Subcutaneous abdominal adipose tissue (tissue), 5 donors: ENCODE results near the gene HM13.
A peak's percentile ranks its signal among the peaks of the same experiment; 100 is the strongest.

ENCODE experiments used
- H3K27ac ChIP-seq: one replicate; pipeline ENCODE4 v1.7.0; 2013; ENCODE audit warnings: low read depth, mild to moderate bottlenecking, inconsistent platforms, low read length, moderate library complexity
- H3K27me3 ChIP-seq, 5 donors: one replicate each; pipeline ENCODE4 v1.7.0; 2013; ENCODE audit warnings: low read length in 5 of 5, inconsistent platforms in 1 of 5; ENCODE audit not compliant: control insufficient read depth in 5 of 5, insufficient read depth in 4 of 5
- H3K36me3 ChIP-seq, 5 donors: one replicate each; pipeline ENCODE4 v1.7.0; 2013; ENCODE audit warnings: low read length in 5 of 5; ENCODE audit not compliant: control insufficient read depth in 5 of 5, insufficient read depth in 5 of 5
- H3K4me1 ChIP-seq, 5 donors: one replicate each; pipeline ENCODE4 v1.7.0; 2013; ENCODE audit warnings: low read length in 5 of 5, mild to moderate bottlenecking in 3 of 5, moderate library complexity in 1 of 5; ENCODE audit not compliant: control insufficient read depth in 5 of 5, insufficient read depth in 5 of 5
- H3K4me3 ChIP-seq, 5 donors: one replicate each; pipeline ENCODE4 v1.7.0; 2013; ENCODE audit warnings: low read length in 5 of 5, low read depth in 1 of 5
- H3K9ac ChIP-seq, 5 donors: one replicate each; pipeline ENCODE4 v1.7.0; 2013; ENCODE audit warnings: low read length in 5 of 5, mild to moderate bottlenecking in 4 of 5, moderate library complexity in 3 of 5
- H3K9me3 ChIP-seq, 5 donors: one replicate each; pipeline ENCODE4 v1.7.0; 2013; ENCODE audit warnings: low read length in 5 of 5; ENCODE audit not compliant: control insufficient read depth in 5 of 5
- donor health status: healthy.
- donor health status: healthy.
- donor health status: healthy.
- donor health status: healthy.
- donor health status: healthy.

Gene HM13

DNA sequence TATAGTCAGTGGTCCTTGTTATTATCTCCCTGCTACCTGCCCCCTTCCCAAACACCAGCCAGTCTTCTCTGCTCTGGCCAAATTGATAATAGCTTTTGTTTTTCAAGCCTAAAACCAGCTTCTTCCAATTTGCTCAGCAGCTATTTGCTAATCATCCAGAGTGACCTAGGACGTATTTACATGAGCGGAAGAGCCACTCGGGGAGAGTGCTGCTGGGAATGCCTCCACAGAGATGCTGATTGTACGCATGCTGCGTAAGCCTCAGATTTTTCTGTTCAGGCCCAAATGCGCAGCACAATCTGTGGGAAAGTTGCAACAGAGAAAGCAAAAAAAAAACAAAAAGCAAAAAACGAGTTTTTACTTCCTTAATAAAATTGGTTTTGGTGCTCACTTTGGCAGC is 66.5 kb downstream of the HM13 start:
- no peaks in the 10 kb centered on the region for H3K4me1 ChIP-seq

GRCh38 chr20:31581391-31581790 is 67.1 kb downstream of the HM13 start:
- Histone ChIP-seq H3K27me3 (no peaks in the 10 kb centered on the region), H3K27ac (no peak overlapping the region), H3K9ac (no peak overlapping the region), H3K4me3 (no peak overlapping the region), H3K4me1 (no peaks in the 10 kb centered on the region), H3K36me3 (no peaks in the 10 kb centered on the region), H3K9me3 (no peaks in the 10 kb centered on the region)

More for the DNA sequence above, 66.5 kb downstream of the HM13 start:
- Histone ChIP-seq H3K27ac (no peak overlapping the region), H3K27me3 (no peaks in the 10 kb centered on the region), H3K9me3 (no peaks in the 10 kb centered on the region), H3K4me3 (no peak overlapping the region), H3K9ac (no peak overlapping the region), H3K36me3 (no peaks in the 10 kb centered on the region)

- no peaks in the 10 kb centered on the region for H3K9me3 ChIP-seq
- peak overlapping the region; percentile 38 to 68 (median 56) for H3K9ac ChIP-seq
- peak overlapping the region; percentile 83 for H3K27ac ChIP-seq
- H3K4me3 ChIP-seq = peak overlapping the region; percentile 61 to 71 (median 69)
- no peaks in the 10 kb centered on the region for H3K27me3 ChIP-seq
- no peaks in the 10 kb centered on the region for H3K36me3 ChIP-seq
- peaks cover 5 to 17% (median 11%) of the 10 kb centered on the region in 5 donors for H3K4me1 ChIP-seq
These were observed 73.5 kb downstream of the HM13 start for GRCh38 chr20:31587545-31588389.

- Histone ChIP-seq H3K27ac (no peak overlapping the region), H3K4me3 (no peak overlapping the region), H3K27me3 (no peaks in the 10 kb centered on the region), H3K36me3 (no peaks in the 10 kb centered on the region), H3K9ac (no peak overlapping the region), H3K9me3 (no peaks in the 10 kb centered on the region), H3K4me1 (peaks cover 5 to 43% (median 26%) of the 10 kb centered on the region in 5 donors)
These were observed 76.5 kb downstream of the HM13 start for GRCh38 chr20:31590717-31591225.

GRCh38 chr20:31593221-31594001 is 79.2 kb downstream of the HM13 start:
- Histone ChIP-seq H3K36me3 (no peaks in the 10 kb centered on the region), H3K4me3 (no peak overlapping the region), H3K9ac (no peak overlapping the region), H3K27me3 (no peaks in the 10 kb centered on the region), H3K27ac (no peak overlapping the region), H3K9me3 (no peaks in the 10 kb centered on the region), H3K4me1 (peaks cover 4 to 47% (median 28%) of the 10 kb centered on the region in 5 donors)

GRCh38 chr20:31594002-31594557 is 79.8 kb downstream of the HM13 start:
- Histone ChIP-seq H3K36me3 (no peaks in the 10 kb centered on the region), H3K4me1 (peaks cover 4 to 47% (median 28%) of the 10 kb centered on the region in 5 donors), H3K9me3 (no peaks in the 10 kb centered on the region), H3K27ac (no peak overlapping the region), H3K9ac (no peak overlapping the region), H3K27me3 (no peaks in the 10 kb centered on the region), H3K4me3 (no peak overlapping the region)

DNA sequence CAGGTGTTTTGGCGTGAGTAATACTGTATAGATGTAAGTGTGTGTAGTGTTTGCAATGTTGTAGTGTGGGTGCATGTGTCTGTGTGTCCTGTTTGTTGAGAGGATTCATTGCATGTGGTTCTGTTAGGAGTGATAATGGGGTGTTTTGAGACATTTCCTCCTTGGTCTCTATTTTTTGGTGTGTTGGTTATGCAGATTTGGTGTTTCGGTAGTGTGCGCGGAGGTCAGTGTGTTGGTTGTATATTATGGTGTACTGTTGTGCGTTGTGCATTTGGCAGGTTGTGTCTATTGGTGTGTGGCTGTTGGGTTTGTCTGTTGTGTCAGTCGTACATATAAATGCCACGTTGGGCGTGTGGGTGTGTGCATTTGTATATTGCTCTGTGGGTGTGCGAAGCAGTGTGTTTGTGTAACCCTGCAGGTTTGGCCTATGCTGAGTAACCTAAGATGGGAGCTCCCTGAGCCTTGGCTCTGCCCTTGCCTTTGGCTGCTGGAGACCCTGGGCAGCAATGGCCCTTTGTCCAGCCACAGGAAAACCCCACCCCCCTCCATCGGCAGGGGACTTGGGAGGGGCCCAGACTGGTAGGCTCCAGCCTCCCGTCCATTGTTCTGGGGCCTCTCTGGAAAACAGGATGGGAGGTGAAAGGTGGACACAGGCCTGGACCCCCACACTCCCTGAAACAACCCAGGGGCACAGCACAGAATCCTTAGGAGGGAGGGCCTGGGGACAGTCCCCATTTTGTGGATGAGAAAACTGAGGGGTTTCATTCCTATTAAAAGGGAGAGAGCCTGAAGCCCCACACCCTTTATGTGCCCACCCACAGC is 80.5 kb downstream of the HM13 start:
- Histone ChIP-seq H3K4me1 (peaks cover 2 to 47% (median 28%) of the 10 kb centered on the region in 5 donors), H3K27me3 (no peaks in the 10 kb centered on the region), H3K27ac (peak overlapping the region; percentile 55), H3K36me3 (no peaks in the 10 kb centered on the region), H3K9me3 (no peaks in the 10 kb centered on the region), H3K9ac (peak overlapping the region in 1 of 5 donors; percentile 2), H3K4me3 (no peak overlapping the region)

- Histone ChIP-seq H3K27me3 (no peaks in the 10 kb centered on the region), H3K4me1 (peaks cover 2 to 47% (median 28%) of the 10 kb centered on the region in 5 donors), H3K27ac (peak overlapping the region; percentile 39), H3K9me3 (no peaks in the 10 kb centered on the region), H3K36me3 (no peaks in the 10 kb centered on the region), H3K4me3 (no peak overlapping the region), H3K9ac (peak overlapping the region in 1 of 5 donors; percentile 2)
These were observed 81.1 kb downstream of the HM13 start for GRCh38 chr20:31595380-31595653.

- H3K27me3 ChIP-seq = no peaks in the 10 kb centered on the region
- H3K27ac ChIP-seq = peak overlapping the region; percentile 39
- peaks cover 2 to 46% (median 28%) of the 10 kb centered on the region in 5 donors for H3K4me1 ChIP-seq
- H3K9ac ChIP-seq = peak overlapping the region in 2 of 5 donors; percentile 2 to 56
- H3K4me3 ChIP-seq = peak overlapping the region in 1 of 5 donors; percentile 26
- no peaks in the 10 kb centered on the region for H3K36me3 ChIP-seq
- no peaks in the 10 kb centered on the region for H3K9me3 ChIP-seq
These were observed 81.6 kb downstream of the HM13 start for GRCh38 chr20:31595654-31596411.
